T-helper 1 cell (primary cell): ENCODE results near the gene TGFBR3L.
A peak's percentile ranks its signal among the peaks of the same experiment; 100 is the strongest.
"Not testable (repeated sequence)": the region's sequence is repeated elsewhere in the genome, so short reads cannot be mapped to it uniquely, and the experiment has no call there.

ENCODE experiments used
- DNase-seq, 5 donors: peaks; one replicate each; pipeline ENCODE4 v3.0.0-alpha.2; 2012 to 2020

TGFBR3L gene

DNA sequence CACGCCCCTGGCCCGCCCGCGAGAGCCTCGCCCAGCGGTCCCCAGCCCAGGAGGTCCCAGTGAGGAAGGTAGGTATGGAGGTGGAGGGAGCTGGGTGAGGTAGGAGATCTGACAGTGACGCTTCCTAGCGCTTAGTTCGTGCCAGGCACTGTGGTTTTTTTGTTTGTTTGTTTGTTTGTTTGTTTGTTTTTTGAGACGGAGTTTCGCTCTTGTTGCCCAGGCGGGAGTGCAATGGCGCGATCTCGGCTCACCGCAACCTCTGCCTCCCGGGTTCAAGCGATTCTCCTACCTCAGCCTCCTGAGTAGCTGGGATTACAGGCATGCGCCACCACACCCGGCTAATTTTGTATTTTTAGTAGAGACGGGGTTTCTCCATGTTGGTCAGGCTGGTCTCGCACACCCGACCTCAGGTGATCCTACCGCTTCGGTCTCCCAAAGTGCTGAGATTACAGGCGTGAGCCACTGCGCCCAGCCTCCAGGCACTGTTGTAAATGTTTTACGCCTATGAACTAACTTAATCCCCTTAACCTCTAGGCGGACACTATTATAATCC lies 3.5 kb downstream of the TGFBR3L start:
- not testable (repeated sequence) for DNase-seq

DNA sequence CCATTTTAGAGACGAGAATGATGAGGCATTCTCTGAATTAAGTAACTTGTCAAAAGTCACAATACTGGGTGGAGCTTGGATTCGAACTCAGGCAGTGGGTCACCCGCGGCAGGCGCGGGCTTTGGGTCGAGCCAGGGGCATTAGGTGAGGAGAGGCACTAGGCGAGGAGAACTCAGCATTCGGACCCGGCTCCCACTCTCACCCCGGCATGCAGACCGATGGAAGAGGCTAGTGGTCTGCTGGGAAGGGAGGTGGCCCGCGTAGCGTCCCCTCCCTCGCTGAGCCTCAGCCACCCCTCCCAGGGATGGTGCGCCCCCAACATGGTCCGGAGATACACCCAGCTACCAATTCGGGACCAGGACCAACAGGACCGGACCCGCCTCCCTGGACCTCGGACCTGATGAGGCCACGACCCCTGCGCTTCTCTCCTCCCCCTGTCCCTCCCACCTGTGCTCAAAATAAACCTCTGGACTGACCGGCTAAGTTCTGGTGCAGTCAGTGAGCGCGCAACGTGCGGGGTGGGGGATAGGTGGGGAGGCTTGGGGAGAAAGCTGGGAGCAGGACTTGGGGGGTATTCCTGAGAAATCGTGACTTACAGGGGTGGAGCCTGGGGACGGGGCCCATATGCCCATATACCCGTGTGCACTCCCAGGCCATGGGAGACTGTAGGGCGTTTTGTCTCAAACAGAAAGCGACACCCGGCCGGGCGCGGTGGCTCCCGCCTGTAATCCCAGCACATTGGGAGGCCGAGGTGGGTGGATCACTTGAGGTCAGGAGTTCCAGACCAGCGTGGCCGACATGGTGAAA lies 4.2 kb downstream of the TGFBR3L start:
- no peak for DNase-seq

DNA sequence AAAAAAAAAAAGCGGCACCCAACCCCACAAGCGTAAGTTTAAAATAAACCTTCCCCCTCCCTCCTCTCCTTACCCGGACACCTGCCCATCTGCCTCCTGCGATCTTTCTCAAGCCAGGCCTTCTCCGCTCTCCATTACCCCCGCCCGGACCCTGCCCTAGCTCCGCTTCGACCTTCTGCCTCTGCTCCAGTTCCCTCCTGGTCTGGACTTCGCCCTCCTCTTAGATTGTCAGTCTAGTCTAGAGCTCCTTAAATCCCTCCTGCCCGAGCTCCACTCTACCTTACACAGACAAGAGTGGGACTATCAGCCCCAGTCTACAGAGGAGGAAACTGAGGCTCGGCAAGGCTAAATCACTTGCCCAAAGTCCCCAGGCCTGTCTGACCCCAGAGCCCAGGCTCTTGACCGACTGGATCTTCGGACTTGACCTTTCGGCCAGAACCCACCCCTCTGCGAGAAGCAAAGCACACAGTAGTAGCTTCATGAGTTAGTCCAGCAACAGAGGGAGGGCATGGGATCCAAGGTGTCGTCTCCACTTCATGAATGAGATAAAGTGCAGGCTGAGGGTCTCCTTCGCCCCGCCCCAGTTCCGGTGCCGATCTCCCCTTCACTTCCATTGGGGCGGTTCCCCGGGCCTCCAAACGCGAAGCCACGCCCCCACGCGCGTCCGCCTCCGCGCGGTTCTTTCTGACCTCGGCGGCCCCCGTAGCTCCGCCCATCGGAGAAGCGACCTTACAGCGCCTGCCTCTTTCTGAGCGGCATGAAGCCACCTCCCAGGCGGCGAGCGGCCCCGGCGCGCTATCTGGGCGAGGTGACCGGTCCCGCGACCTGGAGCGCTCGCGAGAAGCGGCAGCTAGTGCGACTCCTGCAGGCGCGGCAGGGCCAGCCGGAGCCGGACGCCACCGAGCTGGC lies 5.2 kb downstream of the TGFBR3L start, which contains the start of gene SNAPC2:
Gene SNAPC2, plus strand, starts transcription at position 729 of the 909 bp plus-strand sequence. Its CDS starts 29 bp downstream, at position 758.
- DNase-seq = peak; percentile 92 to 97 (median 94)

DNA sequence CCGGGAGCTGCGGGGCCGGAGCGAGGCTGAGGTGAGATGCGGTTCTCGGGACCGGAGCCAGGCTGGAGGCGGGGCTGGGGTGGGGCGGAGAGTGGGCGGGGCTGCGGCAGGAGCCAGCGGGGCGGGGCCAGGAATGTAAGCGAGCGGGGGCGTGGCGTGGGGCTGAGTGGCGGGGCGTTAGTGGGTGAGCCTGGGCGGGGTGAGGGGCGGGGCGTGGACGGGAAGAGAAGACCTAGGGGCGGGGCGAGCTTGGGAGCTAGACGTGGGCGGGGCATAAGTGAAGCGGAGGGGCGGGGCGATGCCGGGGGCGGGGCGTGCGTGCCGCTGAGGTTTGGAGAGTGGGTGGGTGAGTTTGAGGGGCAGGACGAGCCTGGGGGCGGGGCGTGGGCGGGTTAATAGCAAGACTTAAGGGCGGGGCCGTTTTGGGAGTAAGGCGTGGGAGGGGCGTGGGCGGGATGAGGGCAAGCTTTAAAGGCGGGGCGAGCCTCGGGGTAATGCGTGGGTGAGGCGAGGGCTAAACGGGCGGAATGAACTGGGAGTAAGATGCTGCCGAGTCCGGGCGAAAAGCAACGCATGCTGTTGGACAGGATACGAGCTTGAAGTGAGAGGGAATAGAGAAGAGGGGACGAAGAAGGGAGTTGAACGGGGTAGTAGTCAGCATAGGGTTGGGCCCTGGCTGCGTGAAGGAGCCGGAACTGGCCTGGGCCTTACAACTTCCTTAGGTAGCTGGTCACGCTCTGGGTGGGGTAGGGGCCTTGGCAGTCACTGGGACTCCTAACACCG lies 6.1 kb downstream of the TGFBR3L start:
- peak; percentile 97 to 100 (median 100) for DNase-seq

DNA sequence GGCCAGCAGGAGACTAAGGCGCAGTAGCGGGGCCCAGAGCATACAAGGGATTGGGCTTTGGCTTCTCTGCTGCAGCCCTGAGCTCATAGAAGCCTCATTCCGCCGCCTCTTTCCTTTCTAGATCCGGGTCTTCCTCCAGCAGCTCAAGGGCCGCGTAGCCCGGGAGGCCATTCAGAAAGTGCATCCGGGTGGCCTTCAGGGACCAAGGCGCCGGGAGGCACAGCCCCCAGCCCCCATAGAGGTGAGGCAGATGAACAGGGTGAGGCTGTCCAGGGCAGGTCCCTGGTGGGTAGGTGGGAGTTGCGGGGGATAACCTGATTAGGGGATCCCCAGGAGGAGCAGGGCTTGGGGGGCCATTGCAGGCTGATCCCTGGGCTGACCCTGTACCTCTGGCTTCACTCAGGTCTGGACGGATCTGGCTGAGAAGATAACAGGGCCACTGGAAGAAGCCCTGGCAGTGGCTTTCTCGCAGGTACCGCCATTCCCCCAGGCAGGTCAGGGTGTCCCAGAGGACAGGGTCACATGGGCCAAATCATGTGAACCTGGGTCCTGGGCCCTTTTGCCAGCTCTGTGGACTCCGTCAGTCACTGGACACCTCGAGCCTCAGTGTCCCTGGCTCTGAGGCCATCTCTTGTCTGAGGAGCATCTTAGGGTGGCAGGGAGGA lies 6.8 kb downstream of the TGFBR3L start:
- DNase-seq = no peak

DNA sequence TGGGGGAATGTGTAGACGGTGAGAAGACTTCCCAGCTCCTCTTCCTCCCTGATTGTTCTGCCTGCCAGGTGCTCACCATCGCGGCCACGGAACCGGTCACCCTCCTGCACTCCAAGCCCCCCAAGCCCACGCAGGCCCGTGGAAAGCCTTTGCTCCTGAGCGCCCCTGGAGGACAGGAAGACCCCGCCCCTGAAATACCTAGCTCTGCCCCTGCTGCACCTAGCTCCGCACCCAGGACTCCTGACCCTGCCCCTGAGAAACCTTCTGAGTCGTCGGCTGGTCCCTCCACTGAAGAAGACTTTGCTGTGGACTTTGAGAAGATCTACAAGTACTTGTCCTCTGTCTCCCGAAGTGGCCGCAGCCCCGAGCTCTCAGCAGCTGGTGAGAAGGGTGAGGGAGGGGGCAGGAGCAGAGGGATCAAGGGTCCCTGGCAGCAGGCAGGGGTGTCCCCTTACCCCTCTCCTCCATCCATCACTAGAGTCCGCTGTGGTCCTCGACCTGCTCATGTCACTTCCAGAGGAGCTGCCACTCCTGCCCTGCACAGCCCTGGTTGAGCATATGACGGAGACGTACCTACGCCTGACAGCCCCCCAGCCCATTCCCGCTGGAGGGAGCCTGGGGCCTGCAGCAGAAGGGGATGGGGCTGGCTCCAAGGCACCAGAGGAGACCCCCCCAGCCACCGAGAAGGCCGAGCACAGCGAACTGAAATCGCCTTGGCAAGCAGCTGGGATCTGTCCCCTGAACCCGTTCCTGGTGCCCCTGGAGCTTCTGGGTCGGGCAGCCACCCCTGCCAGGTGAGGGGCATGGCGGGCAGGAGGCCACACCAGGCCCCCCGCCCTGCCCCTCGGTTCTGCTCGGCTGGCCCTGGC lies 7.6 kb downstream of the TGFBR3L start:
- DNase-seq = no peak

DNA sequence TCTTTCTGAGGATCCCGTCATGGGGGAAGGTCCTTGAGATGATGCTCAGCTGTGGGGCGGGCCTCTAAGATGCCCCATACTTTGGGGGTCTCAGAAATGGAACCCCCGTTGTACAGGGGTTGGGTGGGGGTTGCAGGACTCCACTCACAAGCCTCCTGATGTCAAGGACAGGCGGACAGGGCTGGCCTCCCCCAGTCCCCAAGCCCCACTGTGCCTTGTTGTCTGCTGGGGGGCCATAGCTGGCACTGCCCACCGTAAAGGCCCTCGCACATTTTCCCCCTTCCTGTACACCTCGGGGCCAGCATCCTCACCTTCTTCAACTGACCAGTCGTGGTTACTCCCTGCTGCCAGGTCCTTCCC lies 8.2 kb downstream of the TGFBR3L start:
- no peak for DNase-seq

DNA sequence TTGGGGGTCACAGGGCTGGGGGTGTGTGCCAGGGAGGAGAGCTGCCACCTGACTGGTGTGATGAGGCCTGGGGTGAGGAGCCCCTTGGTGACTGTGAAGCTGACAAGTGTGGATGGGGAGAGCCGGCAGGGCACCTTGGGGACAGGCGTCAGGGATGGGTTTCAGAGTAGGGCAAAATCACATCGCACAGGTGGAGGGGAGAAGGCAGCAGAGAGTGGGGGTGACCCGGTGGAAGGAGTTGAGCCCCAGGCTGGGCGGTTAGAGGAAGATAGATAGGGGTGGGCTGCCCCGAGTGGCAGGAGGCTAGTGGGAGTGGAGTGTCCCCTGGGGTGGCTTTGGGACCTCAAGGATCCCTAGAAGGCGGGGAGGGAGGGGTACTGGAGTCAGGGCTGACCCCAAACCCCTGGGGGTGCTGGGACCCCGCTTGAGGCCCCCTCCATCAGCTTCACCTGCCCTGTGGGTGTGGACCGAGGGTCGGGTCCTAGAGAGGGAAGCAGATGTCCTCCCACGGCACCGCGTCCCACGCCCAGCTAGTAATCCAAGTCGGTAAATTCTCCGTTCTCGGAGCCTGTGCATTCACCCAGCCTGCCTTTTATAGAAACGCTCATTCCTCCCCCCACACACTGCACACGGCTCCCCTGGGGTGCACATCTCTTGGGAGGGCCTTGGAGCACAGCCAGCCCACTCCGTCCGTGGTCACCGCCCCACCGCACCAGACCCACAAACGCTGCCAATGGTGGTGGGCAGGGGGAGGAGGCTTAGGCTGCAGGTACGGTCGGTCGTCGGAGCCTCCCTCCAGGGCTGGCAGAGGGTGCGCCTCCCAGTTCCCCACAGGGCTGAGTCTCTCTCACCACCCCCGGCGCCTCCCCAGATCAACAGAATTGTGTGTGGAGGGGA lies 8.9 kb downstream of the TGFBR3L start:
- no peak for DNase-seq

DNA sequence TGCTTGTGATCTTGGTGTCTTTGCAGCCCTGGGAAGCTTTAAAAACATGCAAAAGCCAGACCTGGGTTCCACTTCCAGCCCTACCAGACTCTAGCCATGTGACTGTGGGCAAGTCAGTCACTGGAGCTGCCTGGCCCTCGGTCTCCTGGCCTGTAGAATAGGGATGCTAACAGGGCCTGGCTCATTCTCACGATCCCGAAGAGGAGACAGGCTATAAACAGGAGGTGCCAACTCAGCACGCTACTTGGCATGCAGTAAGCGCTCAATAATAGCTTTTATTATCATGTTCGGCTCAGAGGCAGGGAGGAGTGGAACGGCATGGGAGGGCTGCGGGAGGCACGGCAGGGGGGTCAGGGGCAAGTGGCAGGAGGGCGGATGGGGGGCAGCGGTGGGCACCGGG lies 9.6 kb downstream of the TGFBR3L start:
- no peak for DNase-seq

DNA sequence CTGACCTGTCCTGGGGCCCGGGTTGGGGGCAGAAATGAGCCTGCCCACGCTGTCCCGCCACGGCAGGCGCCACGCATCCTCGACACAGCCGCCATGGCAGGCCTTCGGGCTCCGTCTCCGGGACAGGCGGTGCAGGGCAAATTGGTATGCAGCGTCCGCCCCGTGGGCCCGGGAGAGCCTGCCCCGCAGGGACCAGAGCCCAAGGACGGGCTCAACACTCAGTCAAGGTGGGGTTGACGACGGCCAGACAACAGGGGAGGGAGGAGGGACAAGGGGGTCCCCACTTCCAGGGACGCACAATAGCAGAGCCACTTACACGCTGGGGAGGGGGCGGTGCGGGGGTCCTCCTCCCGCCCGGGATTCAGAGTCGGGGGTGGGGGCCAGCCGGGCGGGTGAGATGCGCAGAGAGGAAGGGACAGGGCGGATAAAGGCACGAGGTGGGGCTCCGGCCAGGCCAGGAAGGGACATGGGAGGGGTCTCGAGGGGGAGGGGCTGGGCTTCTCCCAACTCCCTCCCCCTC lies 10.1 kb downstream of the TGFBR3L start:
- no peak for DNase-seq

DNA sequence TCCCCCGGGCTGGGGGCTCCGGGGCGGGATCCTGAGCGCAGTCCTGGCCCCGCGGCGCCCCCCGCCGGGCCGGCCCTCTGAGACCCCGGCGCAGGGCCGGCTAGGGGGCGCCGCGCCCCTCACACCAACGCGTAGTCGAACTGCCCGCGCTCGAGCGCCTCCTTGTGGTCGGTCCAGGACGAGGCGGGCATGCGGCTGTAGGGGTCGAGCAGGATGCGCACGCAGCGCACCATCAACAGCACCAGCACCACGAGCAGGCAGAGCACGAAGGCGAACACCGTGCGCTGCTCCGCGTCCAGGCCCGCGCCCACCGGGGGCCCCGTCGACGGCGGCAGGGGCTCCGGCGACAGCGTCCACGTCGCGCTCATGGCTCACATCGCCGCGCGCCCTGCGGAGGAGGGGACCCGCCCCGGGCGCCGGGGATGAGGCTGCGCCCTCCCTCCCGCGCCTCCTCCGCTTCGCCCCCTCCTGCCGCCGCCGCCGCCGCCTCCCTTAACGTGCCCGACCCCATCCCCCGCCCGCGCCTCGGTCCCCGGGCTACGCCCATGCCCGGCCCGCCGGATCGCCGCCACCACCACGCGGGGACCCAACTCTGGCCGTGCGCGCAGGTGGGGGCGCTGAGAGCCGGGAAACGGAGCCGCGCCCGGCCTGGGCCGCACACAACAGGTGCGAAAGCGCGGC lies 10.7 kb downstream of the TGFBR3L start:
- DNase-seq = peak; percentile 43 to 75 (median 69)

DNA sequence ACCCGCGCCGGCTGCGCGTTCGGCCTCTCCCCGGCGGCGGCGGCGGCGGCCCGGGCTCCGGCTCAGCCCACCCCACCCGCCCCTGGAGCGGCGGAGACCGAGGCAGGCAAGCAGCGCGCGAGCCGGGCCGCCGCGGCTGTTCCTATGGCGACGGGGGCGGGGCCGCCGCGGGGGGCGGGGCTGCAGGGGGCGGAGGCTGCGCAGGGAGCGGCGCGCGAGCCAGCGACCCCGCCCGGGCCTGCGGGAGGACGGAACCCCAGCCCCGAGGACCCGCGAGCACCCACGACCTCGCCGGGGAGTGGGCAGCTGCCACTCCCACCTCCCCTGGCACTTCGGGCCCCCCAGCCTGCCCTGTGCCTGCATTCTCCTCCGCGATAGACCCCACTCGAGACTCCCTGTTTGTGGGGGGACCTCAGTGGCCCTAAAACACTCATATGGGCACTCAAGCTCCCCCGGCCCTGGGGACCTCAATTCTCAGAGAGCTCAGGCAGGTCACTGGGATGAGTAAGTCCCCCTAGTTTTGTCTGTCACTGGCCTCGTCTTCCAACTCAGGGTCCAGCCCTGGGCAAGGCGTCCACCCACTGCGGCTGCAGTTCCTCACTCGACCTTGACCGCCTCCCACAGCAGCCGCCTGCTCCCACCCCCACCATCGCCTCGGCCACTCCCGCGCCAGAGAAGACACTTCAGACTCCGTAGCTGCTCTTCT lies 11.5 kb downstream of the TGFBR3L start, which contains the start of gene CTXN1:
Gene CTXN1, minus strand, starts transcription at position 115 of the 706 bp plus-strand sequence. CDS start 597 bp downstream, outside the sequence.
- peak in 4 of 5 donors; percentile 61 to 79 (median 72) for DNase-seq

DNA sequence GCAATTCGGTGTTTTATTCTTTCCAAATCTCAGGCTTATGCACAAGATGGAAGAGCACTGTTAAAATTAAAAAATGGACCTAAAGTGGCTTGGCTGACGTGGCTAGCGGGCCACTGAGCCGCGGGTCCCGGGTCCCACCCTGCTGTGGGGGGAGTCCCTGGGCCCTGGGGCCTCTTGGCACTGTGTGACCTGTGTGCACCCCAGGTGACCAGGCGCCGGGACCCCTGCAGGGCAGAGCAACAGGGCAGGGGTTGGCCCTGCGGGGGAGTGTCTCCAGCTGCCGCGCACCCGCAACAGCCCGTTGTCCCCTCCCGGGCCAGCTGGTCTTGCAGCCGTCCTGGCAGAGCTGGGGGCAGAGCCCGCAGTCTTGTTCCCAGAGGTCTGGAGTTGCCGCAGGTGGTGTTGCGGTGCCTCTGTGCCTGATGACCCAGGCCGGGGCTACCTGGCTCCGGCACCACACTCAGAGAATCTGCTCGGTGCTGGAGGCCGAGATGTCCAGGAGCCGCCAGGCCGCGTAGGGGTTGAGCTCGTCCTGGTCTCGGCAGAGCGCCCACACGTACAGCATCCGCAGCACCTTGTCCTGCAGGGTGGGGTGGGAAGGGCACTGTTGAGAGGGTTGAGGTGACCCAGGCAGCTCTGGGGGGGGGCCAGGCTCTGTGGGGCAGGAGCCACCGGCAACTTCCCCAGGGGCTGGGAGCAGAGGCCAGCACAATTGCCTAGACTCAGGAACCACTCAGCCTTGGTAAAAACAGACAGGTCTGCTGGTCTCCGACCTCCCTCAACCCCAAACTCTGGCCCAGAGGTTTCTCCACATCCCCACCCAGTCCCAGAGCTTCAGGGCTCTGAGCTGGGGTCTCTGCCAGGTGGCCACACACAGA lies 12.3 kb downstream of the TGFBR3L start:
- DNase-seq = no peak

DNA sequence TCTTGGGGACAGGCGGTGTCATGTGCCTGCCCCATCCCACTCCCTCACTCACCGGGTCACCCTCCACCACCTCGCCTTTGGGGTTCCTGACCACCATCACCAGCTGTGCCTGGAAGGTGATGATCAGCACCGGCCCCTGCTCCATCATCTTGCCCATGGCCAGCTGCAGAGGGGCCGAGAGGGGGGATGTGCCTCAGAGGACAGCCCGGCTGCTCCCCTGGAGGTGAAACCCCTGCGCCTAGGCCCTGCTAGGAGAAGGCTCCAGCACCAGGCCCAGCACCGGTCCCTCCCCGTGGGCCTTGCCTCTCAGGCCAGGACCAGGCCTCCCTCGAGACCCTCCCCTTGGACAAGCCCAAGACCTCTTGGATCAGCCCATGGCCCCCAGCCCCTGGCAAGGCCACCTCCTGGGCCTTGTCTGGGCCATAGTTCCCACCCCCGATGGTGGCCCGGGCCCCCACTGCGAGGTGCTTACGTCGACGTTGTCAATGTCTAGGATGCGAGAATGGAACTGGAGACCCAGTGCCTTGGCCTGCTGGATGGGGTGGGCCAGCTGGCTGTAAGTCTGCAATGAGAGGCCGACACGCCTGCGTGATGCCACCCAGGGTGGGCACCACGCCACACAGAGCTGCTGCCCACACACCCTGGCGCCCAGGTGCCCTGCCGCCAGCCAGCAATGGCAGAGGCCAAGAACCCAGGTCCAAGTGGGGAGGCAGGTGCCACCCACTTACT lies 13.1 kb downstream of the TGFBR3L start:
- no peak for DNase-seq

DNA sequence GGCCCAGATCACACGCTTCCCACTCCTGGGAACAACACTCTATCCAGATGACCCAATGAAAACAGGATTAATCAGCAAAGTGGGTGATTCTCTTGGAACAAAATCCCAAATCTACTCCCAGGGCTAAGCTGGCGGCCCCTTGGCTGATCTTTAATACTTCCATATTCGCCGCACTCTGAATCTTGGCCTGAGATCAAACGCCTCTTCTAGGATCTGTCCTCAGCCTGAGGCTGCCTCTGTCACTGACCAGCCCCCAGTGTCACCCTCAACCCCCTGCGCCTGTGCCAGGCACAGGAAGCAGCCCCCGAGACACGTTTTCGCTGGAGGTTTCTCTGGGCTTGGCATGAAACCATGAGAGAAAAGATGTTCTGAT lies 13.7 kb downstream of the TGFBR3L start:
- no peak for DNase-seq
